ENCODE measurements around the gene CCDC87. TPM values are rescaled to one million over a fixed set of nuclear protein-coding genes. Genes with fewer than 3 reads are reported as not detected.
A peak's percentile ranks its signal among the peaks of the same experiment; 100 is the strongest.

CCDC87 gene
- total and polyA plus RNA-seq, 8 donors, result 0.07 to 0.44 (median 0.11) TPM

- Histone ChIP-seq H3K9me3 (no peaks in the 10 kb centered on the region), H3K36me3 (no peaks in the 10 kb centered on the region), H3K27me3 (peaks cover 0 to 26% of the 10 kb centered on the region in 2 donors), H3K4me3 (no peak overlapping the region), H3K27ac (no peak overlapping the region), H3K4me1 (peaks cover 4 to 8% of the 10 kb centered on the region in 2 donors)
- intact Hi-C loops (cut with DNase I), result no loop called here
- ATAC-seq, result no peak
- no peak for TF ChIP-seq CTCF (IDR thresholded peaks at IDR 0.05)
- DNase-seq, result peak in 1 of 4 donors; percentile 52
Observed at GRCh38 chr11:66556086-66556485, 36.8 kb downstream of the CCDC87 start.

- H3K4me3 ChIP-seq, result no peak overlapping the region
- peaks cover 4 to 8% of the 10 kb centered on the region in 2 donors for H3K4me1 ChIP-seq
- H3K27me3 ChIP-seq, result peaks cover 0 to 26% of the 10 kb centered on the region in 2 donors
- intact Hi-C loops (cut with DNase I), result no loop called here
- no peak overlapping the region for H3K27ac ChIP-seq
- no peaks in the 10 kb centered on the region for H3K36me3 ChIP-seq
- no peak for ATAC-seq
- TF ChIP-seq CTCF (IDR thresholded peaks at IDR 0.05), result no peak
- no peaks in the 10 kb centered on the region for H3K9me3 ChIP-seq
- DNase-seq, result peak in 1 of 4 donors; percentile 20
Observed at GRCh38 chr11:66555416-66555815, 37.4 kb downstream of the CCDC87 start.

- Histone ChIP-seq H3K4me1 (peaks cover 4 to 8% of the 10 kb centered on the region in 2 donors), H3K27me3 (peaks cover 0 to 26% of the 10 kb centered on the region in 2 donors), H3K36me3 (no peaks in the 10 kb centered on the region), H3K4me3 (no peak overlapping the region), H3K9me3 (no peaks in the 10 kb centered on the region), H3K27ac (no peak overlapping the region)
- TF ChIP-seq CTCF (IDR thresholded peaks at IDR 0.05), result no peak
- DNase-seq (no peak), ATAC-seq (no peak)
- intact Hi-C loops (cut with DNase I), result no loop called here
Observed at GRCh38 chr11:66554602-66555001, 38.3 kb downstream of the CCDC87 start.

GRCh38 chr11:66550887-66551286 is 42.0 kb downstream of the CCDC87 start:
- intact Hi-C loops (cut with DNase I), result no loop called here
- Histone ChIP-seq H3K27ac (no peak overlapping the region), H3K4me1 (peaks cover 4 to 11% of the 10 kb centered on the region in 2 donors), H3K4me3 (no peak overlapping the region), H3K9me3 (no peaks in the 10 kb centered on the region), H3K36me3 (no peaks in the 10 kb centered on the region), H3K27me3 (peaks cover 0 to 7% of the 10 kb centered on the region in 2 donors)
- ATAC-seq (no peak), DNase-seq (no peak)
- no peak for TF ChIP-seq CTCF (IDR thresholded peaks at IDR 0.05)

GRCh38 chr11:66549696-66550095 is 43.2 kb downstream of the CCDC87 start:
- intact Hi-C loops (cut with DNase I), result no loop called here
- TF ChIP-seq CTCF (IDR thresholded peaks at IDR 0.05), result no peak
- H3K27ac ChIP-seq, result no peak overlapping the region
- H3K4me1 ChIP-seq, result peaks cover 11 to 19% of the 10 kb centered on the region in 2 donors
- ATAC-seq (no peak), DNase-seq (no peak)
- H3K27me3 ChIP-seq, result peaks cover 0 to 7% of the 10 kb centered on the region in 2 donors
- H3K4me3 ChIP-seq, result no peak overlapping the region
- H3K9me3 ChIP-seq, result no peaks in the 10 kb centered on the region
- H3K36me3 ChIP-seq, result no peaks in the 10 kb centered on the region
